GM12878 (cell line): Measurements from ENCODE around the gene MACROD2. TPM values are rescaled to one million over a fixed set of nuclear protein-coding genes. Genes with fewer than 3 reads are reported as not detected.

ENCODE experiments used
- CUX1 ChIP-seq: IDR thresholded peaks from 2 replicates; pipeline ENCODE4 v1.6.1; 2012; ENCODE audit warnings: improper control_type of control experiment, low read depth, low read length; ENCODE audit not compliant: insufficient replicate concordance
- IKZF1 ChIP-seq: fragments of 450-650 bp; conservative IDR thresholded peaks from 2 replicates; pipeline ENCODE4 v1.6.1; 2017; ENCODE audit warnings: antibody characterized with exemption, mild to moderate bottlenecking
- POLR2AphosphoS5 ChIP-seq: IDR thresholded peaks from 2 replicates; pipeline ENCODE4 v1.6.1; 2011; ENCODE audit warnings: mild to moderate bottlenecking, low read length, inconsistent platforms
- RELB ChIP-seq: fragments of 450-650 bp; IDR thresholded peaks from 2 replicates; pipeline ENCODE4 v1.6.1; 2017; ENCODE audit warnings: low read depth, mild to moderate bottlenecking, moderate library complexity
- polyA plus RNA-seq, 11 experiments: library from polyadenylated mRNA; depleted of rRNA in 4 of 11; unstranded in 6 of 11; stranded (reverse) in 5 of 11; fragments of >200 nt; fragmentation: Nextera tagmentation in 4 of 11; fragmentation: Illumina TruSeq in 1 of 11; extraction: Ambion mirVana in 4 of 11; extraction: Trizol in 1 of 11; gene quantifications; 1 replicate in 1 of 11; 2 replicates in 10 of 11; pipeline versions ENCODE4 v1.2.1 to v1.2.3, GENCODE V29; 2011 to 2016; ENCODE audit warnings: inconsistent platforms in 2 of 11, missing spikeins in 2 of 11, low read depth in 1 of 11
- total RNA-seq, 4 experiments: library from RNA; depleted of rRNA in 3 of 4; stranded (reverse); fragments of >200 nt in 3 of 4; fragmentation: Illumina TruSeq in 1 of 4; extraction: Trizol in 1 of 4; gene quantifications; 2 replicates each; pipeline versions ENCODE4 v1.2.1 to v1.2.3, GENCODE V29; 2013 to 2021

The MACROD2 gene
- total and polyA plus RNA-seq, 10 of the 15 experiments (the other 5 are each of a cell fraction or from before 2014, with no cell fraction given): 1.1 to 21.5 (median 2.2) TPM

- TF ChIP-seq RELB: no peak
- no peak for TF ChIP-seq POLR2AphosphoS5
- no peak for TF ChIP-seq CUX1
- no peak for TF ChIP-seq IKZF1
Observed at GRCh38 chr20:14706555-14706954, 711.2 kb downstream of the MACROD2 start (continued).
